ENCODE measurements around the gene MORN1.

- TF ChIP-seq, protein P1, sequence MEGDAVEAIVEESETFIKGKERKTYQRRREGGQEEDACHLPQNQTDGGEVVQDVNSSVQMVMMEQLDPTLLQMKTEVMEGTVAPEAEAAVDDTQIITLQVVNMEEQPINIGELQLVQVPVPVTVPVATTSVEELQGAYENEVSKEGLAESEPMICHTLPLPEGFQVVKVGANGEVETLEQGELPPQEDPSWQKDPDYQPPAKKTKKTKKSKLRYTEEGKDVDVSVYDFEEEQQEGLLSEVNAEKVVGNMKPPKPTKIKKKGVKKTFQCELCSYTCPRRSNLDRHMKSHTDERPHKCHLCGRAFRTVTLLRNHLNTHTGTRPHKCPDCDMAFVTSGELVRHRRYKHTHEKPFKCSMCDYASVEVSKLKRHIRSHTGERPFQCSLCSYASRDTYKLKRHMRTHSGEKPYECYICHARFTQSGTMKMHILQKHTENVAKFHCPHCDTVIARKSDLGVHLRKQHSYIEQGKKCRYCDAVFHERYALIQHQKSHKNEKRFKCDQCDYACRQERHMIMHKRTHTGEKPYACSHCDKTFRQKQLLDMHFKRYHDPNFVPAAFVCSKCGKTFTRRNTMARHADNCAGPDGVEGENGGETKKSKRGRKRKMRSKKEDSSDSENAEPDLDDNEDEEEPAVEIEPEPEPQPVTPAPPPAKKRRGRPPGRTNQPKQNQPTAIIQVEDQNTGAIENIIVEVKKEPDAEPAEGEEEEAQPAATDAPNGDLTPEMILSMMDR (IDR thresholded peaks at IDR 0.05; ENCODE audit: control extremely low read depth in 1 of 3, insufficient read depth in 1 of 3, low read depth in 1 of 3, low read length in 3 of 3): no peak
- TF ChIP-seq, protein P2, sequence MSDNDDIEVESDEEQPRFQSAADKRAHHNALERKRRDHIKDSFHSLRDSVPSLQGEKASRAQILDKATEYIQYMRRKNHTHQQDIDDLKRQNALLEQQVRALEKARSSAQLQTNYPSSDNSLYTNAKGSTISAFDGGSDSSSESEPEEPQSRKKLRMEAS (IDR thresholded peaks at IDR 0.05): no peak
- no peak for TF ChIP-seq YY1 (IDR thresholded peaks at IDR 0.05; ENCODE audit: low read depth, low read length)
These were observed 101.7 kb downstream of the MORN1 start for GRCh38 chr1:2289607-2290006.

Measured in H1 (cell line).